ENCODE data around the gene SNAP29.

DNA sequence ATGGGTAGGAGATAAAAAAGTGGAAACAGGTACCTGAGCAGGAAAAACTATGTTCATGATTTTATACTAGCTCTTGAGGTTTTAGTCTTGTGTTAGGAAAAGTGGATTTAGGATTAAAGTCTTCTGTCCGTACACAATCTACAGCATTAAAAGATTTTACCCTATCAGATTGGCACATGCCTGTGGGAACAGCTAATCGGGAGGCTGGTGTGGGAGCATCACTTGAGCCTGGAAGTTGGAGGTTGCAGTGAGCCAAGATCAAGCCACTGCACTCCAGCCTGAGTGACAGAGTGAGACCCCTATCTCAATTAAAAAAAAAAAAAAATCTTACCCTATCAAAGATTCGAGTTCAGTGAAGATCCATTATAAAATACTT lies 46.2 kb downstream of the SNAP29 start:
- TF ChIP-seq, protein P1, sequence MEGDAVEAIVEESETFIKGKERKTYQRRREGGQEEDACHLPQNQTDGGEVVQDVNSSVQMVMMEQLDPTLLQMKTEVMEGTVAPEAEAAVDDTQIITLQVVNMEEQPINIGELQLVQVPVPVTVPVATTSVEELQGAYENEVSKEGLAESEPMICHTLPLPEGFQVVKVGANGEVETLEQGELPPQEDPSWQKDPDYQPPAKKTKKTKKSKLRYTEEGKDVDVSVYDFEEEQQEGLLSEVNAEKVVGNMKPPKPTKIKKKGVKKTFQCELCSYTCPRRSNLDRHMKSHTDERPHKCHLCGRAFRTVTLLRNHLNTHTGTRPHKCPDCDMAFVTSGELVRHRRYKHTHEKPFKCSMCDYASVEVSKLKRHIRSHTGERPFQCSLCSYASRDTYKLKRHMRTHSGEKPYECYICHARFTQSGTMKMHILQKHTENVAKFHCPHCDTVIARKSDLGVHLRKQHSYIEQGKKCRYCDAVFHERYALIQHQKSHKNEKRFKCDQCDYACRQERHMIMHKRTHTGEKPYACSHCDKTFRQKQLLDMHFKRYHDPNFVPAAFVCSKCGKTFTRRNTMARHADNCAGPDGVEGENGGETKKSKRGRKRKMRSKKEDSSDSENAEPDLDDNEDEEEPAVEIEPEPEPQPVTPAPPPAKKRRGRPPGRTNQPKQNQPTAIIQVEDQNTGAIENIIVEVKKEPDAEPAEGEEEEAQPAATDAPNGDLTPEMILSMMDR (IDR thresholded peaks at IDR 0.05 in 4 of 5, conservative IDR thresholded peaks at IDR 0.05 in 1 of 5), result no peak
- TF ChIP-seq POLR2A (IDR thresholded peaks at IDR 0.05), result no peak

Data from gastrocnemius medialis (tissue), 4 donors.